DMS53 (cell line): Measurements from ENCODE around the gene DMRT2.
A peak's percentile ranks its signal among the peaks of the same experiment; 100 is the strongest.

Experiments
- DNase-seq: peaks from one replicate; lab custom pipeline; 2025; lab: John Stamatoyannopoulos, UW

The DMRT2 gene

GRCh38 chr9:1050125-1050895 is at the start of gene DMRT2:
Gene DMRT2 (plus strand): TSS chr9:1050357. CDS start chr9:1051614, 1,257 bp downstream.
- DNase-seq = peak; percentile 94

GRCh38 chr9:1001838-1002237 is 48.3 kb upstream of the DMRT2 start:
- DNase-seq = no peak

- DNase-seq = no peak
Measured at GRCh38 chr9:1002678-1003077, 47.5 kb upstream of the DMRT2 start.

- peak; percentile 37 for DNase-seq
Measured at GRCh38 chr9:1005043-1005667, 45.0 kb upstream of the DMRT2 start.

GRCh38 chr9:1007312-1007711 is 42.8 kb upstream of the DMRT2 start:
- no peak for DNase-seq

GRCh38 chr9:1008216-1008615 is 41.9 kb upstream of the DMRT2 start:
- DNase-seq = no peak

- DNase-seq = peak; percentile 65
Measured at GRCh38 chr9:1009101-1009707, 41.0 kb upstream of the DMRT2 start.

GRCh38 chr9:1013021-1013420 is 37.1 kb upstream of the DMRT2 start:
- no peak for DNase-seq

- DNase-seq = no peak
Measured at GRCh38 chr9:1014225-1014624, 35.9 kb upstream of the DMRT2 start.

- no peak for DNase-seq
Measured at GRCh38 chr9:1014640-1015039, 35.5 kb upstream of the DMRT2 start.

GRCh38 chr9:1018121-1018520 is 32.0 kb upstream of the DMRT2 start:
- DNase-seq = peak; percentile 59

- DNase-seq = peak; percentile 32
Measured at GRCh38 chr9:1024112-1024511, 26.0 kb upstream of the DMRT2 start.

- peak; percentile 1 for DNase-seq
Measured at GRCh38 chr9:1025131-1025530, 25.0 kb upstream of the DMRT2 start.

- no peak for DNase-seq
Measured at GRCh38 chr9:1026219-1026618, 23.9 kb upstream of the DMRT2 start.

GRCh38 chr9:1028501-1029190 is 21.5 kb upstream of the DMRT2 start:
- no peak for DNase-seq

GRCh38 chr9:1031951-1032601 is 18.1 kb upstream of the DMRT2 start:
- DNase-seq = no peak

- no peak for DNase-seq
Measured at GRCh38 chr9:1034271-1034670, 15.9 kb upstream of the DMRT2 start.

GRCh38 chr9:1039589-1039988 is 10.6 kb upstream of the DMRT2 start:
- no peak for DNase-seq

GRCh38 chr9:1042466-1042865 is 7.7 kb upstream of the DMRT2 start:
- DNase-seq = peak; percentile 72

GRCh38 chr9:1044643-1045042 is 5.5 kb upstream of the DMRT2 start:
- no peak for DNase-seq

GRCh38 chr9:1046639-1047572 is 3.3 kb upstream of the DMRT2 start:
- DNase-seq = no peak
